GM12892 (cell line): ENCODE measurements around the gene RNU6-9.

Experiments used
- POLR2A ChIP-seq: IDR thresholded peaks from 2 replicates; pipeline ENCODE4 v1.6.1; 2011; ENCODE audit warnings: low read depth, low read length, control low read depth
- POLR2AphosphoS5 ChIP-seq: IDR thresholded peaks from 2 replicates; pipeline ENCODE4 v1.6.1; 2011; ENCODE audit warnings: low read depth, low read length, control low read depth

- TF ChIP-seq POLR2A: no peak
- no peak for TF ChIP-seq POLR2AphosphoS5
Measured at GRCh38 chr19:920051-920864, 27.0 kb downstream of the RNU6-9 start.
